GM13977 (cell line): Measurements from ENCODE around the gene CYP1A1.

ENCODE experiments used
- DNase-seq: peaks from one replicate; pipeline ENCODE4 v3.0.0; 2012; ENCODE audit warnings: low spot score
- CTCF ChIP-seq: IDR thresholded peaks from 2 replicates; pipeline ENCODE4 v1.5.1; 2012; ENCODE audit warnings: mild to moderate bottlenecking, control low read depth; ENCODE audit not compliant: insufficient read depth; ENCODE audit errors: extremely low read depth, missing control alignments
- in situ Hi-C: fragments of 300-500 bp; cut with MboI; formaldehyde crosslinking; loops from one replicate; pipeline ENCODE4 v1.12.0; 2022; ENCODE audit warnings: low sequenced_read_pairs, low pct_unique_long_range_greater_than_20kb, mixed read lengths, inconsistent platforms; ENCODE audit not compliant: unreplicated experiment

CYP1A1 gene

GRCh38 chr15:74722591-74722990 is 2.7 kb downstream of the CYP1A1 start:
- in situ Hi-C loops: no loop called here
- no peak for TF ChIP-seq CTCF
- DNase-seq: no peak

GRCh38 chr15:74716651-74717050 is 8.7 kb downstream of the CYP1A1 start:
- DNase-seq: no peak
- in situ Hi-C loops: no loop called here
- no peak for TF ChIP-seq CTCF

- in situ Hi-C loops: no loop called here
- no peak for DNase-seq
- no peak for TF ChIP-seq CTCF
These were observed 13.0 kb downstream of the CYP1A1 start for GRCh38 chr15:74712311-74712710.

- DNase-seq: no peak
- in situ Hi-C loops: no loop called here
These were observed 14.8 kb downstream of the CYP1A1 start for GRCh38 chr15:74710319-74711094.

GRCh38 chr15:74709892-74710291 is 15.4 kb downstream of the CYP1A1 start:
- no peak for TF ChIP-seq CTCF
- in situ Hi-C loops: no loop called here
- DNase-seq: no peak

More at GRCh38 chr15:74710319-74711094, 14.8 kb downstream of the CYP1A1 start:
- no peak for TF ChIP-seq CTCF

GRCh38 chr15:74709011-74709410 is 16.3 kb downstream of the CYP1A1 start:
- DNase-seq: no peak
- no peak for TF ChIP-seq CTCF
- in situ Hi-C loops: no loop called here

- no peak for DNase-seq
- TF ChIP-seq CTCF: no peak
- in situ Hi-C loops: no loop called here
These were observed 28.5 kb downstream of the CYP1A1 start for GRCh38 chr15:74696808-74697207.
